Glutamatergic neuron (in vitro differentiated cells): ENCODE results near the gene ZNF318. TPM values are rescaled to one million over a fixed set of nuclear protein-coding genes. Genes with fewer than 3 reads are reported as not detected.

Experiments
- DNase-seq: peaks from one replicate; pipeline ENCODE4 v3.0.0; 2022
- H3K27ac Mint-ChIP-seq: one replicate; pipeline ENCODE4 v1.8.0; 2020; ENCODE audit warnings: mild to moderate bottlenecking, mixed read lengths, inconsistent platforms; ENCODE audit not compliant: unreplicated experiment
- H3K27me3 Mint-ChIP-seq: one replicate; pipeline ENCODE4 v1.8.0; 2020; ENCODE audit warnings: mild to moderate bottlenecking, moderate library complexity, mixed read lengths, inconsistent platforms; ENCODE audit not compliant: unreplicated experiment
- H3K36me3 Mint-ChIP-seq: one replicate; pipeline ENCODE4 v1.8.0; 2020; ENCODE audit warnings: mild to moderate bottlenecking, mixed read lengths, inconsistent platforms; ENCODE audit not compliant: unreplicated experiment
- H3K4me1 Mint-ChIP-seq: one replicate; pipeline ENCODE4 v1.8.0; 2020; ENCODE audit warnings: mild to moderate bottlenecking, low read depth, mixed read lengths, inconsistent platforms; ENCODE audit not compliant: unreplicated experiment
- H3K4me3 Mint-ChIP-seq: one replicate; pipeline ENCODE4 v1.8.0; 2020; ENCODE audit warnings: mild to moderate bottlenecking, mixed read lengths, inconsistent platforms; ENCODE audit not compliant: unreplicated experiment
- H3K9me3 Mint-ChIP-seq: one replicate; pipeline ENCODE4 v1.8.0; 2020; ENCODE audit warnings: mild to moderate bottlenecking, moderate library complexity, mixed read lengths, inconsistent platforms; ENCODE audit not compliant: unreplicated experiment
- CTCF ChIP-seq: fragments of 200-600 bp; sonication (generic); IDR thresholded peaks from one replicate; pipeline ENCODE4 v1.5.0; 2021; ENCODE audit not compliant: partially characterized antibody, unreplicated experiment
- total RNA-seq: library from RNA; stranded (reverse); fragmentation: NEBNext Ultra II Directional; extraction: Animal tissue kit (Norgen Biotek cat#: 25700); gene quantifications from one replicate; pipeline ENCODE4 v1.2.1, GENCODE V29; 2021; ENCODE audit not compliant: unreplicated experiment

The ZNF318 gene
- total RNA-seq, 1 donor from 2014 or later: 26.3 TPM

GRCh38 chr6:43308101-43308989 lies 61.1 kb downstream of the ZNF318 start, which contains the start of gene CRIP3:
TSS of gene CRIP3 (minus strand) at chr6:43308826. CDS start at chr6:43308792, 34 bp downstream.
- Mint-ChIP-seq H3K4me1 (no peaks in the 10 kb centered on the region), H3K9me3 (no peaks in the 10 kb centered on the region), H3K27ac (no peak within 1 kb of the TSS), H3K4me3 (peak within 1 kb of the TSS; percentile 86), H3K27me3 (peaks cover 3% of the 10 kb centered on the region), H3K36me3 (no peaks in the 10 kb centered on the region)
- DNase-seq: no peak
- TF ChIP-seq CTCF: peak; percentile 25

GRCh38 chr6:43307451-43308100 lies 61.9 kb downstream of the ZNF318 start:
- Mint-ChIP-seq H3K36me3 (no peaks in the 10 kb centered on the region), H3K27ac (no peak overlapping the region), H3K4me1 (no peaks in the 10 kb centered on the region), H3K4me3 (peak overlapping the region; percentile 18), H3K9me3 (no peaks in the 10 kb centered on the region), H3K27me3 (peaks cover 3% of the 10 kb centered on the region)
- TF ChIP-seq CTCF: no peak
- no peak for DNase-seq

- Mint-ChIP-seq H3K36me3 (no peaks in the 10 kb centered on the region), H3K9me3 (no peaks in the 10 kb centered on the region), H3K27ac (no peak overlapping the region), H3K4me3 (no peak overlapping the region), H3K4me1 (no peaks in the 10 kb centered on the region), H3K27me3 (peaks cover 3% of the 10 kb centered on the region)
- no peak for DNase-seq
- no peak for TF ChIP-seq CTCF
Observed at GRCh38 chr6:43306086-43306485, 63.4 kb downstream of the ZNF318 start.

- Mint-ChIP-seq H3K9me3 (peaks cover 3% of the 10 kb centered on the region), H3K27ac (no peak overlapping the region), H3K36me3 (no peaks in the 10 kb centered on the region), H3K27me3 (peaks cover 7% of the 10 kb centered on the region), H3K4me1 (no peaks in the 10 kb centered on the region), H3K4me3 (no peak overlapping the region)
- no peak for TF ChIP-seq CTCF
- DNase-seq: no peak
Observed at GRCh38 chr6:43304882-43305281, 64.6 kb downstream of the ZNF318 start.

GRCh38 chr6:43304361-43304760 lies 65.1 kb downstream of the ZNF318 start:
- H3K4me1 Mint-ChIP-seq: no peaks in the 10 kb centered on the region
- peaks cover 8% of the 10 kb centered on the region for H3K27me3 Mint-ChIP-seq
- H3K4me3 Mint-ChIP-seq: no peak overlapping the region
- TF ChIP-seq CTCF: no peak
- no peak for DNase-seq
- peaks cover 4% of the 10 kb centered on the region for H3K9me3 Mint-ChIP-seq
- no peak overlapping the region for H3K27ac Mint-ChIP-seq
- no peaks in the 10 kb centered on the region for H3K36me3 Mint-ChIP-seq
